Lower leg skin (tissue), 3 donors: ENCODE measurements around the gene SCP2.

Experiments
- POLR2A ChIP-seq, 2 donors: fragments of 450-650 bp; IDR thresholded peaks; one replicate each; pipeline ENCODE4 v1.6.1; 2016 to 2017; ENCODE audit warnings: antibody characterized with exemption in 2 of 2, mild to moderate bottlenecking in 1 of 2, moderate library complexity in 1 of 2
- TF ChIP-seq, protein P1 (sequence below), 3 donors: fragments of 450-650 bp; IDR thresholded peaks; one replicate each; pipeline ENCODE4 v1.5.1; 2016; ENCODE audit warnings: antibody characterized with exemption in 3 of 3, mild to moderate bottlenecking in 3 of 3, moderate library complexity in 2 of 3

- no peak for TF ChIP-seq POLR2A (IDR thresholded peaks at IDR 0.05)
- TF ChIP-seq, protein P1, sequence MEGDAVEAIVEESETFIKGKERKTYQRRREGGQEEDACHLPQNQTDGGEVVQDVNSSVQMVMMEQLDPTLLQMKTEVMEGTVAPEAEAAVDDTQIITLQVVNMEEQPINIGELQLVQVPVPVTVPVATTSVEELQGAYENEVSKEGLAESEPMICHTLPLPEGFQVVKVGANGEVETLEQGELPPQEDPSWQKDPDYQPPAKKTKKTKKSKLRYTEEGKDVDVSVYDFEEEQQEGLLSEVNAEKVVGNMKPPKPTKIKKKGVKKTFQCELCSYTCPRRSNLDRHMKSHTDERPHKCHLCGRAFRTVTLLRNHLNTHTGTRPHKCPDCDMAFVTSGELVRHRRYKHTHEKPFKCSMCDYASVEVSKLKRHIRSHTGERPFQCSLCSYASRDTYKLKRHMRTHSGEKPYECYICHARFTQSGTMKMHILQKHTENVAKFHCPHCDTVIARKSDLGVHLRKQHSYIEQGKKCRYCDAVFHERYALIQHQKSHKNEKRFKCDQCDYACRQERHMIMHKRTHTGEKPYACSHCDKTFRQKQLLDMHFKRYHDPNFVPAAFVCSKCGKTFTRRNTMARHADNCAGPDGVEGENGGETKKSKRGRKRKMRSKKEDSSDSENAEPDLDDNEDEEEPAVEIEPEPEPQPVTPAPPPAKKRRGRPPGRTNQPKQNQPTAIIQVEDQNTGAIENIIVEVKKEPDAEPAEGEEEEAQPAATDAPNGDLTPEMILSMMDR (IDR thresholded peaks at IDR 0.05), result no peak
Measured at GRCh38 chr1:52900402-52900801, 26.7 kb upstream of the SCP2 start.
